Measurements from ENCODE around the gene ADIRF. TPM values are rescaled to one million over a fixed set of nuclear protein-coding genes. Genes with fewer than 3 reads are reported as not detected.

ADIRF gene
- total RNA-seq, 1 experiment from 2014 or later = not detected

Other genes with a start within 250 kb of the ADIRF start
- gene BMPR1A, start 211.9 kb upstream of the ADIRF start, total RNA-seq (2014; rRNA removed; shearing (Covaris generic)) = 11.3 and 18.6 TPM in 2 replicates
- gene MMRN2, start 10.9 kb upstream of the ADIRF start, total RNA-seq (2014; rRNA removed; shearing (Covaris generic)) = 0.06 TPM in 1 of 2 replicates, not detected in the other
- gene SNCG, start 9.9 kb upstream of the ADIRF start, total RNA-seq (2014; rRNA removed; shearing (Covaris generic)) = 1.7 TPM in 1 of 2 replicates, not detected in the other
- not detected in 2 replicates for gene FAM25A, start 51.8 kb downstream of the ADIRF start, total RNA-seq (2014; rRNA removed; shearing (Covaris generic))
- gene GLUD1, start 126.4 kb downstream of the ADIRF start, total RNA-seq (2014; rRNA removed; shearing (Covaris generic)) = 83.3 and 84.1 TPM in 2 replicates
- gene SHLD2, start 126.7 kb downstream of the ADIRF start, total RNA-seq (2014; rRNA removed; shearing (Covaris generic)) = 21.0 and 21.8 TPM in 2 replicates

Data from Daoy (cell line).